ENCODE results near the gene SPEN. TPM values are rescaled to one million over a fixed set of nuclear protein-coding genes. Genes with fewer than 3 reads are reported as not detected.

SPEN gene
- total RNA-seq, 5 donors from 2014 or later (not counting 1 experiment from before 2014, with no cell fraction given) = 69.9 to 81.1 (median 72.1) TPM

DNA sequence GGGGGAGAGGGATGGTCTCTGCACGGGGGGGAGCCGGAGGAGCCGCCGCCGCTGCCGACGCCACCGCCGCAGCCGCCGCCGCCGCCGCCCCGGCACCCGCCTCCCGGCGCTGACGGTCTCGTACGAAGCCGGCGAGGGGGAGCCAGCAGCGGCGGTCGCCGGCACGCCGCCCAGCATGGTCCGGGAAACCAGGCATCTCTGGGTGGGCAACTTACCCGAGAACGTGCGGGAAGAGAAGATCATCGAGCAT is 311 bp downstream of the SPEN start:
- DNase-seq (no peak), ATAC-seq (replicated peaks in 1 of 4) (no peak)
- H3K36me3 ChIP-seq (ENCODE audit: control insufficient read depth in 2 of 2, extremely low read depth in 1 of 2, insufficient read depth in 1 of 2, low read length in 1 of 2) = no peaks in the 10 kb centered on the region
- no peaks in the 10 kb centered on the region for H3K27me3 ChIP-seq (replicated peaks in 1 of 2; ENCODE audit: control insufficient read depth in 2 of 2, extremely low read depth in 1 of 2, insufficient read depth in 2 of 2, low read length in 1 of 2)
- H3K9me3 ChIP-seq = no peaks in the 10 kb centered on the region
- ChIA-PET POLR2A (interaction anchor here (0.6 to 4.1 kb wide), 7 partner anchors 10 to 369 kb away, joined by 3 to 85 read pairs (median 6); no protein-coding TSS in a partner anchor), CTCF (interaction anchor here in 1 of 2 donors (0.6 to 4.1 kb wide), 7 partner anchors 11 to 128 kb away, joined by 3 to 35 read pairs (median 4); partner anchors contain the start of gene ZBTB17)
- no peaks in the 10 kb centered on the region for H3K9me3 Mint-ChIP-seq
- no peaks in the 10 kb centered on the region for H3K36me3 Mint-ChIP-seq
- peaks cover 53 to 58% (median 58%) of the 10 kb centered on the region in 3 donors for H3K4me1 Mint-ChIP-seq
- WGBS (ENCODE audit: insufficient coverage) = 0% methylated on average over 34 of the region's 34 CpGs
- H3K4me3 Mint-ChIP-seq = peak overlapping the region; percentile 91 to 97 (median 91)
- H3K4me3 ChIP-seq (ENCODE audit: control insufficient read depth in 1 of 2, extremely low read depth in 1 of 2, low read length in 1 of 2) = peak overlapping the region; percentile 93 to 95
- no peaks in the 10 kb centered on the region for H3K27me3 Mint-ChIP-seq
- H3K27ac ChIP-seq (ENCODE audit: low read length) = peak overlapping the region; percentile 61
- peaks cover 27 to 33% of the 10 kb centered on the region in 2 experiments for H3K4me1 ChIP-seq (ENCODE audit: control insufficient read depth in 1 of 2, extremely low read depth in 1 of 2, insufficient read depth in 2 of 2, low read length in 2 of 2)
- peak overlapping the region; percentile 66 to 72 for H3K27ac Mint-ChIP-seq

DNA sequence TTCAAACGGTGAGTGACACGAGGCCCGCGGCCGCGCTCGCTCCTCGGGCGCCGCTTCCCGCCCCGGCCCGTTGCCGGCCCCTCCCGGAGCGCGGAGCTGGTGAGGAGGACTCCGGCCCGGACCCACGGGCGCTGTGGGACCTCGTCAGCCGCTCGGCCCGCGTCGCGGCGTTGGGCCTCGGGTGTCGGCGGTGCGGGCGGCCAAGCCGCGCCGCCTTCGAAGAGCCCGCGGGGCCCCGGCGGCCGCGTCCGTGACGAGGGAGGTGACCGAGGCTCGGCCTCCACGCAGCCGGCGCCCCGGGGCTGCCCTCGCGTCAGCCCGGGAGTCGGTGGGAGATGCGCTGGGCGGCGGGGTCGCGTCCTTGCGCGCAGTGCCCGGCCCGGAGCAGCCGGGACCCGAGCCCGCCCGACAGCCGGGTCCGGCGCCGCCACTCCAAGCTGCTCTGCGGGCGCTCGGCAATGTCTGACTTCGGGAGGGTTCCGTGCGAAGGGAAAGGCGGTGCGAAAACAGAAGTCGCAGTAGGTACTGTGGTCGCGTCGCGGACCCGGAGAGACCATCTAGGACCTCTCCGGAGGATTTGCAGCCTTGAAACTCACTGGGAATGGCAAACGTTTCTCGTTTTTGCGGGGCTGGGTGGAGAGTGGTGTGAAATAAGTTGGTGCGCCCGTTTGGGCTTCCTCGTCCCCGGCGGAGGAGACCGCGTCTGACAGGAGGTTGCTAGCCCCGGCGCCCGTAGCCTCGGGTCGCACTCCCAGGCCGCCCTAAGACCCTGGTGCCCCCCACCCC is 829 bp downstream of the SPEN start:
- under 1% methylated on average over 94 of the region's 104 CpGs for WGBS (ENCODE audit: insufficient coverage)
- Histone ChIP-seq H3K27me3 (replicated peaks in 1 of 2; ENCODE audit: control insufficient read depth in 2 of 2, extremely low read depth in 1 of 2, insufficient read depth in 2 of 2, low read length in 1 of 2) (no peaks in the 10 kb centered on the region), H3K4me3 (ENCODE audit: control insufficient read depth in 1 of 2, extremely low read depth in 1 of 2, low read length in 1 of 2) (peak overlapping the region; percentile 93 to 95), H3K36me3 (ENCODE audit: control insufficient read depth in 2 of 2, extremely low read depth in 1 of 2, insufficient read depth in 1 of 2, low read length in 1 of 2) (no peaks in the 10 kb centered on the region), H3K4me1 (ENCODE audit: control insufficient read depth in 1 of 2, extremely low read depth in 1 of 2, insufficient read depth in 2 of 2, low read length in 2 of 2) (peaks cover 27 to 33% of the 10 kb centered on the region in 2 experiments), H3K9me3 (no peaks in the 10 kb centered on the region), H3K27ac (ENCODE audit: low read length) (peak overlapping the region; percentile 65)
- H3K27me3 Mint-ChIP-seq = no peaks in the 10 kb centered on the region
- CTCF ChIA-PET = interaction anchor here (0.7 to 4.1 kb wide), 7 partner anchors 10 to 54 kb away, joined by 3 to 35 read pairs (median 4); no protein-coding TSS in a partner anchor
- no peaks in the 10 kb centered on the region for H3K9me3 Mint-ChIP-seq
- H3K4me3 Mint-ChIP-seq = peak overlapping the region; percentile 97 to 98 (median 97)
- peak overlapping the region; percentile 96 for H3K27ac Mint-ChIP-seq
- DNase-seq (peak in 28 of 35 experiments; percentile 8 to 69 (median 29)), ATAC-seq (replicated peaks in 1 of 4) (peak; percentile 17 to 34 (median 30))
- H3K36me3 Mint-ChIP-seq = no peaks in the 10 kb centered on the region
- POLR2A ChIA-PET = interaction anchor here (0.6 to 4.1 kb wide), 8 partner anchors 12 to 517 kb away, joined by 4 to 85 read pairs (median 6); no protein-coding TSS in a partner anchor
- peaks cover 53 to 59% (median 58%) of the 10 kb centered on the region in 3 donors for H3K4me1 Mint-ChIP-seq

DNA sequence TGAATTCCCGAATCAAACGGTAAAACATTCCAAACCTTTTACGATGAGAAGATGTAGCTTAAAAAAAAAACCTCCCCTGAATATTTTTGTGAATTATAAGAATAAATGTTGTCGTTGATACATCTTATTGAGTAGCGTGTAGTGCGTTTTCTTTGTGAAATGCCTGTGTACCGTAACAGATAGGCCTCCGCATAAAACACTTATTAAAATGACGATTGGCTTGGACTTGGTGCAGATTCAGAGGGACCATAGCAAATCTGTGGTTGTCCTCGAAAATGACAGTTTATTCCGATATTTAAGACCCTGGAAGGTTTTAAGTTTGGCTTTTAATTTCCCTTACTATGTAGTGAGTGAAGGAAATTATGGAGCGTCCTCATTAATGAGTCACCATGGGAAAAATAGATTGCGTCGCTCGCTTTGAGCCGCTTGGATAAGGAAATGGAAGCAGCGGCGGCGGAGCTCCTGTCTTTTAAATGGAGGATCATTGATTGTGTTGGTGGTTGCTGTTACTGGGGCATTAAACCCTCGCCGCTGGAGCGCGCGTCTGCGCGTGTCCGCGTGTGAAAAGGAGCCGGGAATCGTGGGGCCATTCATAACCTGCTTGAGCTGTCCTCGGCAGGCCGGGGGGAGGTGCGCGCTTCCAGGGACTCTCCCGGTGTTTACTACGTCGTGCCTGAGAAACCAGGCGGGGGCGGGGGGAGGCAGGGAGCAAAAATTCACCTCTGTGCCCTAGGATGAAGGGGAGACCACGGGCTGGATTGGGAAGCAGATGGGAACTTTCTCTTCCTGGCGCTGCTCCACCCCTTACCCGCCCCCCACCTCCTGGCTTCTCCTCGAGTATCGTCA is 1.6 kb downstream of the SPEN start:
- Histone ChIP-seq H3K4me1 (ENCODE audit: control insufficient read depth in 1 of 2, extremely low read depth in 1 of 2, insufficient read depth in 2 of 2, low read length in 2 of 2) (peaks cover 27 to 38% of the 10 kb centered on the region in 2 experiments), H3K27me3 (replicated peaks in 1 of 2; ENCODE audit: control insufficient read depth in 2 of 2, extremely low read depth in 1 of 2, insufficient read depth in 2 of 2, low read length in 1 of 2) (no peaks in the 10 kb centered on the region), H3K36me3 (ENCODE audit: control insufficient read depth in 2 of 2, extremely low read depth in 1 of 2, insufficient read depth in 1 of 2, low read length in 1 of 2) (no peaks in the 10 kb centered on the region), H3K4me3 (ENCODE audit: control insufficient read depth in 1 of 2, extremely low read depth in 1 of 2, low read length in 1 of 2) (peak overlapping the region; percentile 85 to 95), H3K9me3 (no peaks in the 10 kb centered on the region), H3K27ac (ENCODE audit: low read length) (peak overlapping the region; percentile 65)
- H3K27ac Mint-ChIP-seq = peak overlapping the region; percentile 96
- ATAC-seq (replicated peaks in 1 of 4) (peak in 1 of 4 experiments; percentile 3), DNase-seq (peak; percentile 15 to 79 (median 64))
- peak overlapping the region; percentile 97 to 98 (median 97) for H3K4me3 Mint-ChIP-seq
- no peaks in the 10 kb centered on the region for H3K36me3 Mint-ChIP-seq
- H3K9me3 Mint-ChIP-seq = no peaks in the 10 kb centered on the region
- H3K4me1 Mint-ChIP-seq = peaks cover 51 to 55% (median 53%) of the 10 kb centered on the region in 3 donors
- H3K27me3 Mint-ChIP-seq = no peaks in the 10 kb centered on the region
- WGBS (ENCODE audit: insufficient coverage) = 0% methylated on average over 25 of the region's 44 CpGs
- ChIA-PET POLR2A (interaction anchor here (0.6 to 4.1 kb wide), 7 partner anchors 13 to 516 kb away, joined by 3 to 85 read pairs (median 5); no protein-coding TSS in a partner anchor), CTCF (interaction anchor here (0.7 to 4.1 kb wide), 4 partner anchors 14 to 53 kb away, joined by 3 to 35 read pairs (median 6); no protein-coding TSS in a partner anchor)

DNA sequence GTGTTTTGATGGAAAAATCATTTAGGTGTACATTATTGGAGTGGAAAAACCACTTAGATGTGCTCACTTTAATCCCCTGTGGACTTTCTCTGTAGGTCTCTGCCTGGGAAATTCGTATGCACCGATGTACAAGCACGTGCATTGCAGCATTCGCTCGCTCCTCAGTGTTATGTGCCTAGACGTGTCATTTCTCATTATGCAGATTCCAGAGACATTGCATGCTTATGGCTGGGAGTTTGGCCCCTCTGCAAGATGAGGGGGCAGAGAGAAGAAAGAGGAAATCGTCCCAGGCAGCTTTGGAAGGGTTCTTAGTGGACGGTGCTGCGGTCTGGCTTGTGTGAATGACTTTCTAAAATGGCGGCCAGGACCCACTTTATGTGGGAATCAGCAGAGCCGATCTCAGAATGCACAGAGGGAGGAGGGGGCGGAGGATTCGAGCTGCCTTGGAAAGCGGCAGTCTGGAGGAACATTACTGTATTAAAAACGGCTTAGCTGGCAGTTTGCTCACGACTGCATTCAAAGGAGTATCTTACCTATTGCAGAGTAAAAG is 2.3 kb downstream of the SPEN start:
- no peaks in the 10 kb centered on the region for H3K36me3 ChIP-seq (ENCODE audit: control insufficient read depth in 2 of 2, extremely low read depth in 1 of 2, insufficient read depth in 1 of 2, low read length in 1 of 2)
- H3K4me3 ChIP-seq (ENCODE audit: control insufficient read depth in 1 of 2, extremely low read depth in 1 of 2, low read length in 1 of 2) = peak overlapping the region; percentile 85 to 95
- Mint-ChIP-seq H3K36me3 (no peaks in the 10 kb centered on the region), H3K27me3 (no peaks in the 10 kb centered on the region), H3K4me3 (peak overlapping the region; percentile 97 to 98 (median 97)), H3K9me3 (no peaks in the 10 kb centered on the region), H3K4me1 (peaks cover 55 to 58% (median 57%) of the 10 kb centered on the region in 3 donors), H3K27ac (peak overlapping the region; percentile 96)
- DNase-seq (peak in 5 of 35 experiments; percentile 7 to 42 (median 12)), ATAC-seq (replicated peaks in 1 of 4) (no peak)
- ChIA-PET POLR2A (interaction anchor here (0.6 to 4.1 kb wide), 4 partner anchors 16 to 129 kb away, joined by 3 to 85 read pairs (median 6); no protein-coding TSS in a partner anchor), CTCF (interaction anchor here in 1 of 2 donors (1.9 to 4.1 kb wide), 2 partner anchors 16 to 34 kb away, joined by 6 to 35 read pairs; no protein-coding TSS in a partner anchor)
- WGBS (ENCODE audit: insufficient coverage) = 6% methylated on average over 13 of the region's 16 CpGs
- peak overlapping the region; percentile 65 for H3K27ac ChIP-seq (ENCODE audit: low read length)
- no peaks in the 10 kb centered on the region for H3K9me3 ChIP-seq
- peaks cover 27 to 40% of the 10 kb centered on the region in 2 experiments for H3K4me1 ChIP-seq (ENCODE audit: control insufficient read depth in 1 of 2, extremely low read depth in 1 of 2, insufficient read depth in 2 of 2, low read length in 2 of 2)
- H3K27me3 ChIP-seq (replicated peaks in 1 of 2; ENCODE audit: control insufficient read depth in 2 of 2, extremely low read depth in 1 of 2, insufficient read depth in 2 of 2, low read length in 1 of 2) = no peaks in the 10 kb centered on the region

DNA sequence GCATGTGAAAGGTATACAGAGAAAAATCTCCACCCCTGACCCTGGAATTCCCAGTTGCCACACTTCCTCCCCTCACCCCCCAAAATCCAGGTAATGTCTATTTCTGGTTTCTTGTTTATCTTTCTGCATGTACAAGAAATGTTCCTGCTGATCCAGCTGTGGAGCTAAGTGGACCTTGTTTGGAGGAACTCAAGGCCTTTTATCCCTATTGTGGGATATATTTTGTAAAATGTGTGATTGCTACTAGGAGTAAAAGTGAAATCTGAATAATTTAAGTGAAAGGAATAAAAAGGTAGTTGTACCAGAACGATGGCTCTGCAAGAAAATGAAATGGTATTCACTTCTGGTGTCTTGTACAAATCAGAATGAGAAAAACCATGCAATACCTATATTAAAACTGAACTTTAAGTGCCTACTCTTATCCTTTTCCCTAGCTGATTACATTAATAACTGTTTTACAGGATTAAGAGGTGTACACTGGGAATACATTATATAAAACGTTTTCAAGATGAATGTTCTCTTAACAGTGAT is 3.0 kb downstream of the SPEN start:
- Histone ChIP-seq H3K9me3 (no peaks in the 10 kb centered on the region), H3K4me3 (ENCODE audit: control insufficient read depth in 1 of 2, extremely low read depth in 1 of 2, low read length in 1 of 2) (no peak overlapping the region), H3K27ac (ENCODE audit: low read length) (no peak overlapping the region), H3K4me1 (ENCODE audit: control insufficient read depth in 1 of 2, extremely low read depth in 1 of 2, insufficient read depth in 2 of 2, low read length in 2 of 2) (peaks cover 27 to 38% of the 10 kb centered on the region in 2 experiments), H3K36me3 (ENCODE audit: control insufficient read depth in 2 of 2, extremely low read depth in 1 of 2, insufficient read depth in 1 of 2, low read length in 1 of 2) (no peaks in the 10 kb centered on the region), H3K27me3 (replicated peaks in 1 of 2; ENCODE audit: control insufficient read depth in 2 of 2, extremely low read depth in 1 of 2, insufficient read depth in 2 of 2, low read length in 1 of 2) (no peaks in the 10 kb centered on the region)
- no CpG with 5 or more reads among the region's 2 CpGs for WGBS (ENCODE audit: insufficient coverage)
- DNase-seq (no peak), ATAC-seq (replicated peaks in 1 of 4) (no peak)
- ChIA-PET POLR2A (interaction anchor here in 1 of 2 donors (0.7 kb wide), 1 partner anchor 20 kb away, joined by 4 read pairs; no protein-coding TSS in a partner anchor), CTCF (interaction anchor here in 1 of 2 donors (1.1 to 4.1 kb wide), 2 partner anchors 17 to 35 kb away, joined by 3 to 35 read pairs; no protein-coding TSS in a partner anchor)
- no peaks in the 10 kb centered on the region for H3K27me3 Mint-ChIP-seq
- no peaks in the 10 kb centered on the region for H3K9me3 Mint-ChIP-seq
- peak overlapping the region; percentile 22 to 37 for H3K27ac Mint-ChIP-seq
- peaks cover 53 to 57% (median 53%) of the 10 kb centered on the region in 3 donors for H3K4me1 Mint-ChIP-seq
- H3K4me3 Mint-ChIP-seq = peak overlapping the region; percentile 65 to 97 (median 65)
- H3K36me3 Mint-ChIP-seq = no peaks in the 10 kb centered on the region
